Hematopoietic multipotent progenitor cell (in vitro differentiated cells): ENCODE results near the gene DDX28. TPM values are rescaled to one million over a fixed set of nuclear protein-coding genes. Genes with fewer than 3 reads are reported as not detected.

ENCODE experiments used
- small RNA-seq: library from RNA; depleted of rRNA; stranded (forward); fragments of <200 nt; gene quantifications from one replicate; pipeline ENCODE3, GENCODE V24; 2012
- total RNA-seq: library from RNA; depleted of rRNA; stranded (reverse); fragments of >200 nt; gene quantifications from one replicate; pipeline ENCODE4 v1.2.3, GENCODE V29; 2012

DDX28 gene
- total RNA-seq, 1 donor: 32.6 TPM

Small RNA genes lying within 50 kb of the gene (small RNA-seq; reads per million reads assigned to genes)
- not detected for gene RNU6-359P

Other genes with a start within 250 kb of the DDX28 start
- gene RANBP10, start 216.7 kb downstream of the DDX28 start, total RNA-seq: 13.7 TPM
- gene TSNAXIP1, start 216.3 kb downstream of the DDX28 start, total RNA-seq: 0.54 TPM
- 71.6 TPM for gene THAP11, start 180.9 kb downstream of the DDX28 start, total RNA-seq
- 146 TPM for gene NUTF2, start 176.3 kb downstream of the DDX28 start, total RNA-seq
- gene CENPT, start 175.5 kb downstream of the DDX28 start, total RNA-seq: 40.9 TPM
- gene EDC4, start 150.2 kb downstream of the DDX28 start, total RNA-seq: 112 TPM
- 0.27 TPM for gene NRN1L, start 138.3 kb downstream of the DDX28 start, total RNA-seq
- gene PSKH1, start 130.0 kb downstream of the DDX28 start, total RNA-seq: 37.4 TPM
- 2.2 TPM for gene CTRL, start 91.4 kb downstream of the DDX28 start, total RNA-seq
- 281 TPM for gene PSMB10, start 86.4 kb downstream of the DDX28 start, total RNA-seq
- gene LCAT, start 79.1 kb downstream of the DDX28 start, total RNA-seq: 3.5 TPM
- gene SLC12A4, start 54.6 kb downstream of the DDX28 start, total RNA-seq: 28.0 TPM
- gene DPEP3, start 42.7 kb downstream of the DDX28 start, total RNA-seq: 10.5 TPM
- 55.2 TPM for gene DPEP2, start 23.7 kb downstream of the DDX28 start, total RNA-seq
- under 0.01 TPM for gene DPEP2NB, start 7.3 kb downstream of the DDX28 start, total RNA-seq
- 15.1 TPM for gene DUS2, start 52 bp upstream of the DDX28 start, total RNA-seq
- gene NFATC3, start 62.1 kb upstream of the DDX28 start, total RNA-seq: 52.2 TPM
- 0.27 TPM for gene ESRP2, start 212.9 kb upstream of the DDX28 start, total RNA-seq
- 32.9 TPM for gene PLA2G15, start 222.1 kb upstream of the DDX28 start, total RNA-seq
- gene SLC7A6, start 241.3 kb upstream of the DDX28 start, total RNA-seq: 41.2 TPM